AG20443 (cell line): Measurements from ENCODE around the gene OMA1.
A peak's percentile ranks its signal among the peaks of the same experiment; 100 is the strongest.
"Not testable (repeated sequence)": the region's sequence is repeated elsewhere in the genome, so short reads cannot be mapped to it uniquely, and the experiment has no call there.

Source experiments
- DNase-seq: peaks from one replicate; pipeline ENCODE4 v3.0.0; 2012; ENCODE audit warnings: low spot score, mixed read lengths

OMA1 gene

DNA sequence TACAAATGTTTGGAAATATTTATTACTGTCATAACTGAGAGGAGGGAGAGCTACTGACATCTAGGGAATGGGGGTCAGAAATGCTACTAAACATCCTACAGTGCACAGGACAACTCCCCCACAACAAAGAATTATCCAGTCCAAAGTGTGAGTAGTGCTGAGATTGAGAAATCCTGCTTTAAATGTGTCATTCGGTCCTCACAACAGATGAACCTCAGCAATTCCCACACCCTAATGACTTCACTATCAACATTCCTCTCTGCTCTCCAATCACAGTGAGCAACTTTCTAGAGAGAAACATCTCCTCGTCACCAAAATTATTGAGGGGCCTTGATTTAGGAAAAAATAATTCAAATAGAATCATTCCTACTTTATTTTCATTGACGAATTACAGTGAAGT is 18.0 kb downstream of the OMA1 start:
- peak; percentile 77 for DNase-seq

DNA sequence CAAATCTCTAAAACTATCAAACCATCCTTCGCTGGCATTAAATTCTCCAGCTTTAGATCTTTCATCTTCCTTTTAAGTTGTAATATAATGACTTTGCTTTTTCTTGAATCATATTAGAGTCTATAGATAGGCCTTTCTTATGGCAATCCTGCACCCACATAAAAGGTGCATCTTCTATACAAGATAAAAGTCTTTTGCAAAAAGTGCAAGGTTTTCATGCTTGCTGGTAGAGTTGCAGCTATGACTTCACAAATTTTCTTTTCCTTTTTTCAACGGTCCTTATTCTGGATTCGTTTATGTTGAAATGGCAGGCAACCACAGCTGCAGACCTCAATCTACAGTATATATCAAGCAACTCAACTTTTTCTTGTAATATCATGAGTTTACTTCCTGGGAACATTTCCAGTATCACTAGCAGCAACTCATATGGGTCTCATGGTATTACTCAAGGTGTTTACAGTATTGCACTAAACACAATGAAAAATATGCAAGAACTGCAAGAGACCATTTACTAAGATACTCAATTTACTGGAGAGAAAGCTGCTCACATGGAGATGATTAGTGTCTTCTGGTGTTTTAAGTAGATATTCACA is 22.1 kb downstream of the OMA1 start:
- DNase-seq = no peak

DNA sequence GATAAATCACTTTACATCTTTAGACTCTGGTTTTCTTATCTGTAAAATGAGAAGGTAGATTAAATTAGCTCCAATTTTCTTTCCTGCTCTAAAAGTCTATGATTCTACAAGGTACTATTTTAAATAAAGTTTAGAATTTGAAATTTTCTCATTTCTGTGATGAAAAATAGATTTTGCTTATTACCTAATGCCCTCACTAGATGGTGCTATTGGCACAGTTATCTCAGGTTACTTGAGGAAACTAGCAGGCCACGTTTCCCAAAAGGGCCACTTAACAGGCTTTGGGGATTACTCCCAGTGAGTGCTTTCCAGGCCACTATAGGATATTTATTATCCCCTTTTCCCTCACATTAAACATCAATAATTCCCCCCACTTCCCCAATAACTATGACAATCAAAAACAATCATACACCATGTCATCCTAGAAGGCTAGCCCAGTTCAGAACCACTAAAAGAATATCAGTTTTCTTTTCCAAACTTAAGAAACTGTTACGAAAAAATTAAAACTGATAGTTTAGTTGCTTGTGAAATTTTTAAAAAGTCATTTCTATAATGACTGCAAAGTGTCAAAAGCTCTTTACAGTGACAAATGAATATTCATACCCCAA is 30.6 kb downstream of the OMA1 start:
- DNase-seq = peak; percentile 70

DNA sequence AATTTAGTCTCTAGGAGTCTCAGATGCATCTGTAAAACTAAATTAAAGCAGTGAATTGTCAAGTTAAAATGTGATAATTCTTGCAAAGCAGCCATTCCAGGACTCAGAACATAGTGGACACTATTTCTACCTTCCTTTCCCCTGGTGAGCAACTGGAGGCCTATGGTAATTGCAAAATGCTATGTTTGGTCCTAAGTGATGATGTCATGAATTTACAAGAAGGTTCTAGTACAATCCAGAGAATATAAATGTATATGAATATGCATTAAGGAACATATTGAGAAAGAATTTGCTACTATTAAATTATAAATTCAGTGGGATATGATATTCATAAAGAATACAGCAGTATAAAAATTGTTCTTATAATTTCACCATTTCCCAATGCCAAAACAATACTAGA is 32.6 kb downstream of the OMA1 start:
- no peak for DNase-seq

DNA sequence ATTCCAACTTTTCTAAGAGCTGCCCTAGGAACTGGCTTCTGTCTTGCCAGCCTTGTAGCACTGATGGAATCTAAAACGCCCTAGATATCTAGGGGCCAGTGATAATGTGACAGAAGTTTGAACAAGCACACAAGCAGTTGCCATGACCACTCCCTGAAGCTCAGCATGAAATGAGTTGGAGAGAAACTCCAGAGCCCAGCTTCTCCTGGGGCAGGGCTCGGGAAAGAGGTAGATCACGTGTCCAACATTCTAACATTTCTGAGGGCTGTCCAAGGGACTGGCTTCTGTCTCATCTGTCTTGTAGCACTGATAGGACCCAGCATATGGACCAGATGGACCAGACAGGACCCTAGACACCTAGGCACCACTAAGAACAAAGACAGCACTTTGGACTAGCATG is 37.9 kb downstream of the OMA1 start:
- DNase-seq = no peak

DNA sequence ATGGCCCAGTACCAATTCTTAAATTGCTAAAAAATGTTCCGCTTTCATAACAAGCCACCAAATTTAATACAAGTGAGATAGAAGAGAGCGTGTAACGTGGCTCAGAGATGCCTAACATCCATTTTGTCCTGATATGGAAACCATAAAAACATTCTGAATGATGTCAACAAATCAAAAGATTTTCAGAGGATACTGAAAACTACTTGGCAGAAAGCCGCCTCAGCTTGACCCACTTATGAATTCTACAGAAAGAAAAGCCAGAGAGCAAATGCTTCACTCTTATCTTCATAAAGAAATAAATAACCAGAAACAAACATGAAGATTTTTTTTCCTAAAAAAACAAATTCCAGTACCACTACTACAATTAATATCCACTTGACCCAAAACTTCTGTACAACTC is 41.2 kb downstream of the OMA1 start:
- no peak for DNase-seq

DNA sequence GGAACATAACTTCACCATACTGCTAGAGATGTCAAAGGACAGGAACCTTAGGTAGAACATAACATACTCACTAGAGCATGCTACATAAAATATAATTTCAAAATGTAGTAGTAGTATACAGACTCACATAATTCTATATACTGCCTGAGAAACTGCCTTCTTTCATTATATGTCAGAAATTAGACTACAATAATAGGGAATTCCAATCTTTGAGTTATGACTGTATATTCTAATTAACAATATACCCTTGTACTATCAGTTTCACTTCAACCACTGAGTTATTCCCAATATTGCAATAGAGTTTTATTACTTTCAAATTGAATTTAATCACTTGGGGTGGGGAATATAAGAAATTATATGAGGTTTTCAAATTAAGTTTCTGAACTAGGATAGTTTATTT is 44.0 kb downstream of the OMA1 start:
- DNase-seq = no peak

DNA sequence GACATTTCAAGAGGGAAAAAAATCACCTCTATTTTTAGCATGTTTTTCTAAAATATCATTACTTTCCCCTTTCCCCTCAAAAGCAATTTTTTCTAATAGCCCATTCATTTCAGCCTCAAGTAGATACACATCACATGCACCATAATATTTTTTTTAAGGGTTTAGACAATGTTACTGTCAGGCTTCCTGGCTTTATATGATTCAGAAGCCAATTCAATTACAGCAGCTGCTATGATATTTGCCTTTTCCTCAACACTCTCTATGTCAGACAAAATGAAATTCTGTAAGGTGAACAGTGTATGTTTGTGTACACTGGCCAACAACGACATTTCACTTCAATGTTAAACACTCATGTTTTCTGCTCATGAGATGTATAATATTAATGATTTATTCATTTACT is 46.5 kb downstream of the OMA1 start:
- DNase-seq = no peak

DNA sequence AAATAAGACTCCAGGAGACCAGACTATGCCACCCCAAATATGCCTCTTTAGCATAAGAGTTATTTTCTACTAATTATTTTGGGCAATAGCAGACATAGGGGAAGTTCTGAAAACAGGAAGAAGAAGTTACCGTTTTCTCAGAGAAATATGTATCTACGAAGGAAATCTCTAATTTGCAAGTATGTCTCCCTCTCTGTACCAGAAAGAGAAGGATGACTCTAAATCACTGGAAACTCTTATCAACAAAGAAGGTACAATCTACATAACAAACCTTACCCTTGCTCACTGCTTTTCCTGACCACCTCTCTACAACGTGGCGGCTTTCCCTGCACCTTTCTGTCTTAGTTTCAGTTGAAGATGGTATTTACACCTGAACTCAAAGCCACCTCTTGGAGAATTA is 49.0 kb downstream of the OMA1 start:
- DNase-seq = no peak

DNA sequence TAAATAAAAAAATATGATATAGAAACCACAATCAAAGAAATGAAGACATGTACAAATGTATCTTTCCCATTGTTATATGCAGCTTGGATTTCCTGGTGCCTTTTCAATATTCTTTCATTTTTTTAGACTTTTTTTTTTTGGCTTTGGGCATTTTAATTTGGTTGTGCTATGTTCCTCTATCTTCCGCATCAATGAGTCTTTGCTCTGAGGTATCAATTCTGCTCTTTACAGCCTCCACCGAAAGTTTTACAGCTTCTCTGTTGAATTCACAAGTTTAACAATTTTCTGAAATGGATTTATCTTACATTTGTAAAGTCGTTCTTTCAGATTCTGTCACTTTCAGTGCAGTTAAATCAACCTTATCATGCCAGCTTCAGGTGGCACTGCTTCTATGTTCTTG is 50.5 kb downstream of the OMA1 start:
- no peak for DNase-seq

DNA sequence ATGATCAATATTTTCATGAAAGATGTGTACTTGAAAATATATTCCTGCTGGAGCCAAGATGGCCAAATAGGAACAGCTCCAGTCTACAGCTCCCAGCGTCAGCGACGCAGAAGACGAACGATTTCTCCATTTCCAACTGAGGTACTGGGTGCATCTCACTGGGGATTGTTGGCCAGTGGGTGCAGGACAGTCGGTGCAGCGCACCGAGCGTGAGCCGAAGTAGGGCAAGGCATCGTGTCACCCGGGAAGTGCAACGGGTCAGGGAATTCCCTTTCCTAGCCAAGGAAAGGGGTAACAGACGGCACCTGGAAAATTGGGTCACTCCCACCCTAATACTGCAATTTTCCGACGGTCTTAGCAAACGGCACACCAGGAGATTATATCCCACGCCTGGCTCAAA is 57.6 kb downstream of the OMA1 start:
- DNase-seq = not testable (repeated sequence)

DNA sequence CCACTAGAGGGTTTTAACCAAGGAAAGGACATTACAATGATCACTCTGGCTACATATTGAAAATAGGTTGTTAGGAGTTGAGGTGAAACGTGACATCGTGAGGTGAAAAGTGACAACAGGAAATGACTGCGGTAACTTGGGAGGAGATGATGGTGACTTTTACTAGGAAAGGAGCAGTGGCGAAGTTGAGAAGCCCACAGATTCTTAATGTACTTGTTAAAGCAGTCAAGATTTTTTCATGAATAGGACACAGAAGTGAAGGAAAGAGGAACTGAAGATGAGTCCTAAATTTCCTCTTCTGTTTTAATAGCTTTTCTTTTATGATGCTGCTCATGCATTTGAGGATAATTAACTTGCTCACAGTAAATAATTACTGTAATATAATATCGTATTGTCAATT is 59.5 kb downstream of the OMA1 start:
- DNase-seq = no peak

DNA sequence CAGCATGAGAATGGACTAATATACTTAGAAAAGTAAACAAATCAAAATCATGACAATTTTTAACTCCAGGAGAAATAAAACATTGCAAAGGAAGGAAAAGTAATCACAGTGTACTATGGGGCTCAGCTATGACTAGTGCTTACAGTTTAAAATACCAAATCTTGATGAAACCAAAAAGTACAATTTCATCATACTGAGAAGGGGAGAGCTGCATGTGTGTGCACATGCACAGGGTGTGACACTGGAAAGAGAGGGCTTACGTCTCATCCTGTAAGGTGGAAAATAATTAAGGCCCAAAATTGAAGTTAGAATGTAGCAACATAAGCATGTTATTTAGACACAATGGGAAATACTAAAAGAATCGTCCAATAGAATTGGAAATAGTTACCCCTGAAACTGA is 64.6 kb downstream of the OMA1 start:
- no peak for DNase-seq

DNA sequence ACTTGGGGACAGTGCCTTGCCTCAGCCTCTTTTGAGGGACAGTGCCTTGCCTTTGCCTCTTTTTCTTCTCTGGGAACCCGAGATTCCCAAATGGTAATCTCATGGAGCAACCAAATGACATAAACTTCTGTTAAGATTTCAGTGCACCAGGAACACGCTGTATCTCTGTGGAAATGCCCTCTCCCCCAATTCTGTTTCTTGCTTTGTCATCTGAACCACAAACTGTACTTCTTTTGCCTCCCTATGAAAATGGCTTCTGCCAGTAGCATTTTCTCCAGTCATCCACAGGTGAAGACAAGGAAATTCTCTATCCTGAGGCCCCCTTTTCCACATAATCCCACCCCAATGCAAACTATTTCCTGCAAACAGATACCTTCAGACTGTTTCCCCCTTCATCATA is 66.3 kb downstream of the OMA1 start:
- DNase-seq = no peak

DNA sequence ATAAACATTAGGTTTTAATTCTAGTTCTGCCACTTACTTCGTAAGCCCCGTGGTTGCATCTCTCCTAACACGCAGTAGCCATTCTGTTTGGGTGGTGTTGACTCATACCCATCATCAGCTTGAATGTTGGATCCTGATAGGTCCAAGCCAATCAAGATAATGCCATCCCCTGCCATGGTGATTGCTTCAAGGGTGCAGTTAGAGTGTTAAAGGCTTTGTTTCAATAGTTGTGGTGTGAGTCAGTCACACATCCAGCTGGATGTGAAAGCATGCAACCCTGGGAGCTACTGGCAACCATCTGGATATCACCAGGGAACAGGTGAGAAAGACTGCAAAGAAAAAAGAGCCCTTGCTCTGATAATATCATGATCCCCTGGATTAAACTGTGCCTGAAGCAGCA is 69.1 kb downstream of the OMA1 start:
- DNase-seq = no peak

DNA sequence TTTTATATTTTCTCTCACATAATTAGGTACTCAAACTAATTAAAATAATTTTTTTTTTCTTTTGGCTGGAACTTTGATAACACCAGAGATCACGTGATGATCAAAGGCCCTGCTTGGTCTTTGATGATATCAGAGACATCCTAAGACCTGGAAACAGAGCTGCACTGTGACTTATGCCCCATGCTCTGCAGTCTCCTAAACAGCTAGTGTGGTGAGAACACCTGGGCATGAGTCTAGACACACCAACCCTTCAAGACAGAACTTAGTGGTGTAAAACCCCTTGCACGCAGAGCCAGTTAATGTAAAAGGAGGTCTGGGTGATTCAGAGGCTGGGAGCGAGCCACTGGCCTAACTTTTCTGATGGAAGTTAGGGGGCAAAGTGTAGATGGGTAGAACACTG is 70.3 kb downstream of the OMA1 start:
- DNase-seq = no peak

DNA sequence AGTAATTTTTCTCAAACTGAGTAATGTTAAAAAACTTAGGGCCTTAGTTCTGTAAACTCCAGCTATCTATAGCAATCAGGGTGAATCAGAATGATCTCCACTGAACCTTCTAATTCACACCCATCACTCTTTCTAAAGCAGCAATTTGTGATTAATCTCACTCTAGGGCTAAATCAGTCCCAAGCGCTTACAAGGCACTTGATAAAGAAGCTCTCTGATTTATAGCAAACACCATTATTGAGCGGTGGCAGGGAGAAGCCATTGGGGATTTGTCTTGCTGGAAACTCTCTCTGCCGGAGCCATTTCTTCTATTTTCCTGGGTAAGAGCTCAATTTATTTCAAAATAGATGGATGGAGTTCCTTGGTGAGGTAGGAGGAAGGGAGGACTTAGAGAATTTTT is 77.0 kb downstream of the OMA1 start:
- no peak for DNase-seq

DNA sequence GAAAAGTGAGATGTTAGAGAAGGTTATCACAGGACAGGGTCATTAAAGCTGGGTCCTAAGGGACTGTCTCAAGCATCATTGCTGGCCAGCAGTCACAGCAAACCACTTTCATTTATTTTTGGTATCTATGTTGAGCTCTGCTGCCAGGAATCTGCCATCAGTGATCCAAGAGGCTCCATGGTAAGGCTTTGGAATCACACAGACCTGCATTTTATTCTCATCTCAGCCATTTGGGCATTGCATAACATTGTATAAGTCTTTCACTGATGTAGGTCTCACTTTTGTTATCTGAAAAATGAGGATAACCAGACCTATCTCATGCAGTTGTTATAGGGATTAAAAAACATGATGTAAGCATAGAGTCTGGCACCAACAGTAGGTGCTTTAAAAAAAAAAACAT is 77.5 kb downstream of the OMA1 start:
- DNase-seq = no peak

DNA sequence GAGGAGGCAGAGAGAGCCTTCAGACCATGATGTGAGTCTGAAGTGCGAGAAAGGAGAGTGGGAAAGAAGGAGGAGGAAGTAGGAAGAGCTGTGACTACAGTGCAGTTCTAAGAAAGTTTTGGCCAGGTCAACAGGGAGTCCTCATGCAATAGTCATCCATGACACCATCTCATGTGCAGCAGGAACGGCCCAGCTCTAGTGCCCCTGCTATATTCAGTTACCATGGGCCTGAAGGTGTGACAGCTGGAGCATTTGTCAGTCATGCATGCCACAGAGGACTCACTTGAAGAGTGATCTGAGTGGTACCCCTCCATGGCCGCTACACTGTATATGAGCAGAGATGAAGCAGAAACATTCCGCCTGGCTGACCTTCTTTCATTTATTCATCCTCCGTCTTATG is 77.9 kb downstream of the OMA1 start:
- no peak for DNase-seq

DNA sequence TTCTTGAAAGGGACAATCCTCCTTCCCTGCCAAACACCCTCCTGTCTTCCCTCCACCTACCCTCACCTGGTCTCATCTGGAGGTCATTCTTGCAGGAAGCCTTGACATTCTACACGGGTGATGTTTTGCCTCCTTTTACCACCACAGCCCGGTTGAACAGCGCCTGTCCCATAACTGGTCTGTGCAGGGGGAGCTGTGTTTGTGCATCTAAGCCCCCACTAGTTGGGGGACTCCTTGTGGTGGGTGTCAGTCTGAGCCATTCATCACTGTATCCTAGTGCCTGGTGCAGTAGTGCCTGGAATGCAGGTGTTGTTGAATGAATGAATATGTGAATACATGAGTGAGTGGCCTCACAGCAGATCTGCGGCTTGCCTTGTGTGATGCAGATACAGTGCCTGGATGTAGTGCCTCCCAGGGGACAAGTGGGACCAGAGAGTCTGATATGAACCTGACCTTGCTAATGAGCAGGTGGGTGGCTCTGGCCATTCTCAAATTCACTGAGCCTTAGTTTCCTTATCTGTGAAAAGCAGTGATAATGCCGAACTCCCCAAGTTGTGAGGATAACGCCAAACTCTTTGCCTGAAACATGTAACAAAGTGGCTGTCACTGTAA is 79.8 kb downstream of the OMA1 start:
- no peak for DNase-seq

DNA sequence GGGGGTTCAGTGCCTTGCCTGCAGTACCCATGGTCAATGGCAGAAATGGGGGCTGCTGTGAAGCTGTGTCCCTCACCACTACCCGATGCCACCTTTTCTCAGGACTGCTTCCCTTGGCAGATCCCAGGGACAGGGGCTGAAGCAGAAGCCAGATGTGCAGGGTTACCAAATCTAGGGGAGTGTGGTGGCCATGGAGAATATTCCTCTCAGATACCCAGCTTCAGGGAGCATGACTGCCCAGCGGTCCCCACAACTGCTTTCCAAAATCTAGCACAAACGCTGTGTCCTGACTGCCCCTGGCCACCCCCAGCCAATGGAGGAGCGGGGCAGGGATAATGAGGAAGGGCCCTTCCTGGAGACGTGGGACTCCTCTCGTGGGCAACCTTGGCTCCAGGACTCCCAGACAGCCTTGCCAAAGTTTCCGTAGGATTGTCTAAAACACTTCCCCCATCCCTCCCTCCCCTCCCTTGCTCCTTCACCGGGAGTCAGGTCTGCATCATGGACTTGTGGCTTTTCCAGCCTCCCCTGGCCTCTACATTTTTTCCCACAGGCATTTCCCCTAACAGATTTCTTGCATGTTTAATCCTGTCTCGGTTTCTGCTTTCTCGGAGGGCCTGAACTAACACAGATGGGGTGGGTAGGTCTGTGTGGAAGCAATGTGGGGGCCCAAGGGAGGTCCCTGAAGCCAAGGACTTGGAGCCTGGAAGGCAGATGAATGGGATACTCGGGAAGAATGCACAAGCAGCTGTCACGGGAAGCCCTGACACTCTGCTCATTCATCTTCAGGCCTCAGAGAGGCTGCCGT is 80.5 kb downstream of the OMA1 start:
- peak; percentile 44 for DNase-seq

DNA sequence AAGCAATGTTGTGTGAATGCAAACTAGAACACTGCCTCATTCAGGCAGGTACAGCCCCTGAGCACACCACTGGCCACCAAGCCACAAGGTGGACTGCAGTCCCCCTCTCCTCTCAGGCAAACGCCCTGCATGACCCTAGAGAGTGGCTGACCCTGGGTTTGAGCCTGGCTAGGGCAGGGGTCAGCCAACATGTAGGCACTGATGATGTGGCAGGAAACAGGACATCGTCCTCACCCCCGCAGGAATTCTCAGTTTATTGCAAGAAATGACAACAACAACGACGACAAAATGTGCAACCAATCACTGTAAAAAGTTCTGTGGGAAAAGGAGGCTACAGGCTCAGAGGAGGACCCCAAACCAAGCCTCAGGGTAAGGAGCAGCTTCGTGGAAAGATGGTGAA is 81.3 kb downstream of the OMA1 start:
- no peak for DNase-seq

DNA sequence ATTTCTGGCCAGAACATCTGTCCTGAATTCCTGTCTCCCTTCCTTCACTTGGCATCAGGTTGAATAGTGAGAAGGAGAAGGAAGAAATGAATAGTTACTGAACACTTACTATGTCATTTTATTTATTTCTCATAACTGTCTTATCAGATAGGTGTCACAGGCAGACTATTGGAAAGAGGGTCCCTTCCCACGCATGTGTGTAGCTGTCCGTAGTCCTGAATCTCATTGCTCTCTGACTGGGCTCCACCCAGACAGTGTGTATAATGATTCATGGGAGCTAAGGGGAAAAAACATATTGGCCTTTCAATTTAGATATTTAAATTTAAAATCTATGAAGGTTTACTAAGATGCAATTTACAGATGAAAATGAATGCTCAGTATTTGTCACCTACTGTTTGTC is 86.1 kb downstream of the OMA1 start:
- DNase-seq = peak; percentile 31
